GM21423 (cell line): ENCODE measurements around the gene PRODH2.
"Not testable (repeated sequence)": the region's sequence is repeated elsewhere in the genome, so short reads cannot be mapped to it uniquely, and the experiment has no call there.

Source experiments
- ATAC-seq: cut with Tn5 transposase; IDR thresholded peaks from one replicate; pipeline ENCODE4 v1.9.1; 2021; ENCODE audit warnings: mild to moderate bottlenecking, moderate library complexity; ENCODE audit not compliant: unreplicated experiment

PRODH2 gene

GRCh38 chr19:35843676-35844481 lies 31.2 kb upstream of the PRODH2 start:
- ATAC-seq = no peak

- no peak for ATAC-seq
These were observed 30.1 kb upstream of the PRODH2 start for GRCh38 chr19:35842666-35843272.

DNA sequence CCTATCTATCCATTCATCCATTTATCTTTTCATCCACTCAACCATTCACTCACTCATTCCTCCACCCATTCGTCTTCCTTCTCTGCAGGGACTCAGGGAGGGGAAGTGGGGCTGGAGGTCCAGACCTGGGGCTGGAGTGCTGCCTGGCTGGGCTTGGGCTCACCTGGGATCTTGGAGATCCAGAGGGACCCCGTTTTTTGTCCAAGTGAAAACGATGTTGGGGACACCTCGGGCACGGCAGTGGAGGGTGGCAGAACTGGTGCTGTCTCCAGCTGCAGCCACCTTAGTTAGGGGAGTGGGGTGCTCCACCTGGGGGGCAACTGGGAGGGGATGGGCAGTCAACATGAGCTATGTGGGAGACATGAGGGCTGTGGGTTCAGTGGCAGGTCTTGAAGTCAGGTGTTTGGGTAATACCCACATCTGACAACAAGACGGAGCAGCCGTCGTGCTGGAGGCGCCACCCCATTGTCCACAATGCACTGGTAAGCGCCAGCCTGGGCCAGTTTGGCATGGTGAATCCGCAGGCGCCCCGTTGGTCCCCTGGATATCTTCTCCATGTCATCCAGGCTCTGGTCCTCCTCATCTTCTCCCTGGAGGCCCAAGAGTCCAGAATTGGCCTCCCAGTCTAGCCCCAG lies 29.4 kb upstream of the PRODH2 start:
- no peak for ATAC-seq

DNA sequence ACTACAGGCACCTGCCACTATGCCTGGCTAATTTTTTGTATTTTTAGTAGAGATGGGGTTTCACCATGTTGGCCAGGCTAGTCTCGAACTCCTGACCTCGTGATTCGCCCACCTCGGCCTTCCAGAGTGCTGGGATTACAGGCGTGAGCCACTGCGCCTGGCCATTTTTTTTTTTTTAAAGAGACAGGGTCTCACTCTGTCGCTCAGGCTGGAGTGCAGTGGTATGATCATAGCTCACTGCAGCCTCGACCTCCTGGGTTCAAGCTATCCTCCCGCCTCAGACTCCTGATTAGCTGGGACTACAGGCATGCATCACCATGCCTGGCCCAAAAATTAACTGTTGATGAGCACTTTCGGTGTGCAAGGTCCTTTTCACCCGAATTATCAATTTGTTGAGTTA lies 23.5 kb upstream of the PRODH2 start:
- ATAC-seq = not testable (repeated sequence)

DNA sequence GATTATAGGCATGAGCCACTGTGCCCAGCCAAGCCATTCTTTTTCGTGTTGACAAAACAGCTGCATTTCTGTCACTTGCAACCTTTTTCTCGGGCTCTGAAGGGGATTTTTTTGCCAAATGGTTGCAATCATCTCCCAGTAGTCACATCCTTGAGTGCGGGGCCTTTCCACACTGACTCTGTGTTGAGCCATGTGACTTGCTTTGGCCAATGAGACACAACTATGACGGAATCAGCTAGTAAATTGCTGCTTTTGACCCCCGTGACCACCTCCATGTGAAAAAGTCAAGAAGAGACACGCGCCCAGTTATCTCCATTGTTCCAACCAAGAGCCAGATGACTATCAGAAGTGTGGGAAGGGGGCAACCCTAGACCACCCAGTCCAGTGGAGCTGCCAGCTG lies 21.3 kb upstream of the PRODH2 start:
- no peak for ATAC-seq

DNA sequence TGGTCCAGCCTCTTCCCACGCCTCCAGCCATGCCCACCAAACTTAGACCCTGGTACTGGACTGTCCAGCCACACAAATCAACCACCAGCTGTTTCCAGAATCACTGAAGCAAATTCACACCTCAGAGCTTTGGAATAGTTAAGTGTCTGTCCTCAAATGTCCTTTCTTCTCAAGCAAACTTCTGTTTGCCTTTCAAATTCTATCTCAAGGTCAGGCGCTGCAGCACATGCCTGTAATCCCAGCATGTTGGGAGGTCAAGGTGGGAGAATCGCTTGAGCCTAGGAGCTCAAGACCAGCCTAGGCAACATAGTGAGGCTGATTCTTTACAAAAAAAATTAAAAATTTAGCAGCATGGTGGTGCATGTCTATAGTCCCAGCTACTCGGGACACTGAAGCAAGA lies 19.4 kb upstream of the PRODH2 start:
- ATAC-seq = no peak

DNA sequence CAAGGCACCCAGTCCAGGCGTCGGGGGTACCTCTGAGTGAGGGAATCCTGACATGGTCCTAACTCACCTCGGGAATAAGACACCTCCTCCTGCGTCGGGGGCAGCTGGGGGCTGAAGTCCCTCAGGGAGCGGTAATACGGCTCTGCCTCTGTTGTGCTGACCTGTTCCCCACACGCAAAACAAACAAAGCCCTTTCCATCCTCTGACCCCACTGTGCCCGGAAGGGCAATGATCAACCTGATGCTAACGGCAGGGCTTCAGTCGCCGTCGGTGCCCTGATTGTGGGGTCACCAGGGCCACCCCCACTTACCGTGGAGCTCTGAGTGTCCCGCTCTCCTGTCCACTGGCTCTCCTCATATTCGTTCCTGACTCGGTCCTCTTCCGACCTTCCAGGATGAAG lies 18.3 kb upstream of the PRODH2 start:
- no peak for ATAC-seq

- ATAC-seq = no peak
These were observed 16.2 kb upstream of the PRODH2 start for GRCh38 chr19:35828692-35829301.

DNA sequence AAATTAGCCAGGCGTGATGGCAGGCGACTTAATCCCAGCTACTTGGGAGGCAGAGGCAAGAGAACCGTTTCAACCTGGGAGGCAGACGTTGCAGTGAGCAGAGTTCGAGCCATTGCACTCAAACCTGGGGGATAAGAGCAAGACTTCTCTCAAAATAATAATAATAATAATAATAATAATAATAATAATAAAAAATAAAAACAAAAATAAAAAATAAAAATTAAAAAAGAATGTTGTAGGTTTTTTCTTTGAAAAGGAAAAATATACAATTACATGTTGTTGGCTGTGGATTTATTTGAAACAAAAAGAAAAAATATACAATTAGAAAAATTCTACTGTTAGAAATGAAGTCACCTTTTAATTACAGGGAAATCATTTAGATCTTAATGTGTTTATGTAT lies 11.5 kb upstream of the PRODH2 start:
- no peak for ATAC-seq

- no peak for ATAC-seq
These were observed 9.9 kb upstream of the PRODH2 start for GRCh38 chr19:35822579-35822978.

GRCh38 chr19:35818445-35818844 lies 5.8 kb upstream of the PRODH2 start:
- no peak for ATAC-seq

DNA sequence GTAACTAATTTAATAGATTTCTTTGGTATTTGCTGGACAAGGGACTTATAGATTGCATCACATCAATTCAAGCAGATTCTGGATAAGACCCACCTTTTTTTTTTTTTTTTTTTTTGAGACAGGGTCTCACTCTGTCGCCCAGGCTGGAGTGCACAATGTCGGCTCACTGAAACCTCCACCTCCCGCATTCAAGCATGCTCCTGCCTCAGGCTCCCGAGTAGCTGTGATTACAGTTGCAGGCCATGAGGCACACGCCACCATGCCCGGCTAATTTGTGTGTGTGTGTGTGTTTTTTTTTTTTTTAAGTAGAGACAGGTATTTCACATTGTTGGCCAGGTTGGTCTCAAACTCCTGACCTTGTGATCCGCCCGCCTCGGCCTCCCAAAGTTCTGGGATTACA lies 4.2 kb upstream of the PRODH2 start:
- ATAC-seq = no peak

DNA sequence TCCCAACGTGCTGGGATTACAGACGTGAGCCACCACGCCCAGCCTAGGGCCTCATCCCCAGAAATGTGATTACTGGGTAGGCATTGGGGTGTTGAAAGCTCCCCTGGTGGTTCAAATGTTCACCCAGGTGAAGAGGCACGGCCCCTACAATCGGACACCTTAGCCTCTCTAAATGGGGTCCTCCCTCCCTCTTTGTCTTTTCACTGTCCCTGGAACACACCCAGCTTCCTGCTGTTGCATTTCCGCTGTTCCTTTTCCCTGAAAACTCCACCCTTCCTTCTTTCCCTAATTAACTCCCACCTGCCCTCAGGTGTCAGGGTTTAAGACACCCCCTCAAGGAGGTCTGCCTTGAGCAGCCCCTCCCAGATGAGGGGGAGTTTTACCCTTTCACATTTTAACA lies 3.6 kb upstream of the PRODH2 start:
- no peak for ATAC-seq

- no peak for ATAC-seq
These were observed 622 bp upstream of the PRODH2 start for GRCh38 chr19:35813043-35813890.

- no peak for ATAC-seq
These were observed 1.1 kb downstream of the PRODH2 start for GRCh38 chr19:35811317-35812219.

DNA sequence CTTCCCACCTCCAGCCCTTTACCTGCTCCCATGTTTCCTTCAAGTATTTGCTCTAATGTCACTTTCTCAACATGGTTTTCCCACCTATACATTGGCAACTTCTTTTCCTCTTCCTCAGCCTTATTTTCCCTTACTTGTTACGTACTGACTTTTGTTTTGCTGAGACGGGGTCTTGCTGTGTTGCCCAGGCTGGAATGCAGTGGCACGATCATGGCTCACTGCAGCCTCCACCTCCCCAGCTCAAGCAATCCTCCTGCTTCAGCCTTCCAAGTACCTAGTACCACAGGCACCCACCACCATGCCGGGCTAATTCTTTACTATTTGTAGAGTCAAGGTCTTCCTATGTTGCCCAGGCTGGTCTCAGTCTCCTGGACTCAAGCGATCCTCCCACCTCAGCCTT lies 5.0 kb downstream of the PRODH2 start:
- no peak for ATAC-seq

DNA sequence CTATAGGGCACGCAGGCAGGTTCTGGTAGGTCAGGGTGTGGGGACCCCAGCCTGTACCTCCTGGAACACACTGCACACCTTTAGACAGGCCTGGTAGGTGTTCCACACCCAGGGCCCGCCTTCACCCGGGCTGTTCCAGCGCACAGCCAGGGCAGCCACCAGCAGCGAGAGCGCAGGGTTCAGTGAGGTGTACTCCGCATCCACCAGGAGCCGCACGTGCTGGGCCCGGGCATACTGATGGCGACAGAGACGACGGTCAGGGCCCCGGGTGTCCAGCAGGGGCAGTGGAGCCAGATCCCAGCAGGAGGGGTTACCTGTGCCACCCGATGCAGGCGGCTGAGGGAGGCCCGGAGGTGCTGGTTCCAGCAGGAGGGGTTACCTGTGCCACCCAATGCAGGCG lies 6.0 kb downstream of the PRODH2 start:
- no peak for ATAC-seq

DNA sequence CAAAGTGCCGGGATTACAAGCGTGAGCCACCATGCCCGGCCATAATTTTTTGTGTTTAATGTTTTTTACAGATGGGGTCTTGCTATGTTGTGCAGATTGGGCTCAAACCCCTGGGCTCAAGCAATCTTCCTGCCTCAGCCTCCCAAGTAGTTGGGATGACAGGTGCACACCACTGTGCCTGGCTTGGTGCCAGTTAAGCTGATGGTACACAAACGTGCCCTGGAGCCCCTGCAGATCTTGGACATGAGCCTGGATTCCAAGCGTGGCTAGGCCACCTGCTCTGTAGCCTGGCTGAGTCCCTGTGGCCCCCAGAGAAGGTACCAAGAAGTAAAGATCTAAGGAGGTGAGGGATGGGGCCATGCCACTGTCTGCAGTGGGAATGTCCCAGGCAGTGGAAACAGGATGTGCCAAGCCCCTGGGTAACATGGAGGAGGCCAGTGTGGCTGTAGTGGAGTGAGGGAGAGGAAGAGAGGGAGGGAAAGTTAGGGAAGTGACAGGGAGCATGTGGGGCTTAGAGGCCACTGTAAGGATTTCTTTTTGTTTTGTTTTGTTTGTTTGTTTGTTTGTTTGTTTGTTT lies 7.0 kb downstream of the PRODH2 start:
- no peak for ATAC-seq

GRCh38 chr19:35801828-35802227 lies 10.8 kb downstream of the PRODH2 start:
- no peak for ATAC-seq

DNA sequence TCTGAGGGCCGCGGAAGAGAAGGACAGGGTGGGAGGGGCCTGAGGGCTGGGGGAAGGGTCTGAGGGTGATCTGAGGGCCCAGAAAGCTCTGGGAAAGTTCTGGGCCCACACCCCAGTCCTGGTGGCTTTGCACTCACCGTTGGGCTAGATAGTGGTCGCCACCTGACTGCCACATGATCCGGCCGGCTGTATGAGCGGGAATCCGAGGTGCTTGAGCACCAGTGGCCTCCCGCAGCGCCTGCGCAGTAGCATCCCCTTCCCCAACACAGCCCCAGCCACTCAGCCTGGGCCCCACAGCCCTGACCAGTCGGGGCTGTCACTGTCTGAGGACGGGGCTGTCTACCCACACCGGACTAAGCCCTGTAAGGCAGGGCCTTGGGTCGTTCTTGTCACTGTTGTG lies 15.0 kb downstream of the PRODH2 start:
- ATAC-seq = no peak
